ENCODE data around the gene ATXN1.

GRCh38 chr6:16684896-16685554 is 76.2 kb downstream of the ATXN1 start:
- TF ChIP-seq CTCF (IDR thresholded peaks at IDR 0.05) = no peak
- TF ChIP-seq EP300 (IDR thresholded peaks at IDR 0.05) = no peak
